Trophoblast cell (in vitro differentiated cells and primary cell): ENCODE measurements around the gene PYROXD2.
A peak's percentile ranks its signal among the peaks of the same experiment; 100 is the strongest.
"Not testable (repeated sequence)": the region's sequence is repeated elsewhere in the genome, so short reads cannot be mapped to it uniquely, and the experiment has no call there.

Experiments
- DNase-seq, 2 donors: peaks; one replicate each; pipeline ENCODE4 v3.0.0-alpha.2; 2016
- H2AFZ ChIP-seq: 2 replicates; pipeline ENCODE4 v1.6.1; 2013; ENCODE audit warnings: low read length, moderate library complexity, mild to moderate bottlenecking; ENCODE audit not compliant: insufficient read depth, poor library complexity
- H2AK5ac ChIP-seq: 2 replicates; pipeline ENCODE4 v1.6.1; 2013; ENCODE audit warnings: mild to moderate bottlenecking, low read length
- H2BK120ac ChIP-seq: 2 replicates; pipeline ENCODE4 v1.6.1; 2013; ENCODE audit warnings: low read length, mild to moderate bottlenecking, moderate library complexity; ENCODE audit not compliant: insufficient read depth, poor library complexity
- H2BK12ac ChIP-seq: 2 replicates; pipeline ENCODE4 v1.6.1; 2013; ENCODE audit warnings: mild to moderate bottlenecking, low read length, moderate library complexity
- H2BK5ac ChIP-seq: 2 replicates; pipeline ENCODE4 v1.6.1; 2013; ENCODE audit warnings: low read length, low read depth, moderate library complexity, mild to moderate bottlenecking; ENCODE audit not compliant: poor library complexity
- H3K14ac ChIP-seq: 2 replicates; pipeline ENCODE4 v1.6.1; 2013; ENCODE audit warnings: mild to moderate bottlenecking, low read length
- H3K18ac ChIP-seq: 2 replicates; pipeline ENCODE4 v1.6.1; 2013; ENCODE audit warnings: mild to moderate bottlenecking, low read length
- H3K23ac ChIP-seq: 2 replicates; pipeline ENCODE4 v1.6.1; 2013; ENCODE audit warnings: low read length
- H3K27ac ChIP-seq: 2 replicates; pipeline ENCODE4 v1.5.1; 2013; ENCODE audit warnings: low read depth, mild to moderate bottlenecking, inconsistent platforms, low read length, moderate library complexity
- H3K27me3 ChIP-seq: 2 replicates; pipeline ENCODE4 v1.6.1; 2013; ENCODE audit warnings: inconsistent platforms, mild to moderate bottlenecking, low read length, moderate library complexity; ENCODE audit not compliant: insufficient read depth
- H3K36me3 ChIP-seq, 2 experiments: 1 replicate in 1 of 2; 2 replicates in 1 of 2; pipeline ENCODE4 v1.6.1; 2013; ENCODE audit warnings: low read length in 2 of 2, mild to moderate bottlenecking in 2 of 2, moderate library complexity in 1 of 2; ENCODE audit not compliant: insufficient read depth in 2 of 2, control insufficient read depth in 1 of 2
- H3K4ac ChIP-seq: 2 replicates; pipeline ENCODE4 v1.6.1; 2013; ENCODE audit warnings: low read depth, mild to moderate bottlenecking, low read length, moderate library complexity
- H3K4me1 ChIP-seq, 2 experiments: 1 replicate in 1 of 2; 2 replicates in 1 of 2; pipeline ENCODE4 v1.6.1; 2013; ENCODE audit warnings: low read length in 2 of 2, mild to moderate bottlenecking in 2 of 2, moderate library complexity in 1 of 2; ENCODE audit not compliant: insufficient read depth in 2 of 2, control insufficient read depth in 1 of 2
- H3K4me2 ChIP-seq: 2 replicates; pipeline ENCODE4 v1.6.1; 2013; ENCODE audit warnings: inconsistent platforms, mild to moderate bottlenecking, low read length, moderate library complexity
- H3K4me3 ChIP-seq: 2 replicates; pipeline ENCODE4 v1.5.1; 2013; ENCODE audit warnings: mild to moderate bottlenecking, low read depth, low read length, inconsistent platforms
- H3K79me1 ChIP-seq: one replicate; pipeline ENCODE4 v1.6.1; 2013; ENCODE audit warnings: low read length
- H3K79me2 ChIP-seq: 2 replicates; pipeline ENCODE4 v1.6.1; 2013; ENCODE audit warnings: low read length, mild to moderate bottlenecking; ENCODE audit not compliant: control insufficient read depth, insufficient read depth, poor library complexity
- H3K9ac ChIP-seq: 2 replicates; pipeline ENCODE4 v1.6.1; 2013; ENCODE audit warnings: mild to moderate bottlenecking, low read length
- H3K9me3 ChIP-seq: 2 replicates; pipeline ENCODE4 v1.6.1; 2013; ENCODE audit warnings: low read depth, mild to moderate bottlenecking, control low read depth, inconsistent platforms, low read length; ENCODE audit not compliant: insufficient read depth
- H4K12ac ChIP-seq: 2 replicates; pipeline ENCODE4 v1.6.1; 2013; ENCODE audit warnings: low read depth, mild to moderate bottlenecking, low read length, moderate library complexity
- H4K8ac ChIP-seq: 2 replicates; pipeline ENCODE4 v1.6.1; 2013; ENCODE audit warnings: low read depth, mild to moderate bottlenecking, low read length, moderate library complexity
- H4K91ac ChIP-seq: one replicate; pipeline ENCODE4 v1.6.1; 2013; ENCODE audit warnings: low read depth, mild to moderate bottlenecking, low read length, moderate library complexity
- WGBS: extraction: QIAGEN DNeasy Blood & Tissue Kit; methylation state at CpG from one replicate; pipeline ENCODE4 v1.1.7; 2013; ENCODE audit warnings: missing lambda C conversion rate; ENCODE audit not compliant: insufficient read length, insufficient coverage; ENCODE audit errors: extremely low coverage; 5-methylcytosine and 5-hydroxymethylcytosine counted together

The PYROXD2 gene

GRCh38 chr10:98384531-98385133, 30.4 kb downstream of the PYROXD2 start:
- H3K4me3 ChIP-seq, result no peak overlapping the region
- no peaks in the 10 kb centered on the region for H3K79me1 ChIP-seq
- H2BK12ac ChIP-seq, result no peak overlapping the region
- no peaks in the 10 kb centered on the region for H3K79me2 ChIP-seq
- H3K18ac ChIP-seq, result no peak overlapping the region
- H3K27me3 ChIP-seq, result no peaks in the 10 kb centered on the region
- peaks cover 1% of the 10 kb centered on the region for H3K9me3 ChIP-seq
- no peak overlapping the region for H2AK5ac ChIP-seq
- peak overlapping the region; percentile 26 for H3K14ac ChIP-seq
- H4K8ac ChIP-seq, result no peak overlapping the region
- H2BK120ac ChIP-seq, result no peak overlapping the region
- no peak overlapping the region for H4K12ac ChIP-seq
- H3K9ac ChIP-seq, result no peak overlapping the region
- no peak overlapping the region for H3K27ac ChIP-seq
- no peak overlapping the region for H3K4me2 ChIP-seq
- no peak for DNase-seq
- no peak overlapping the region for H3K4ac ChIP-seq
- peaks cover 18 to 20% of the 10 kb centered on the region in 2 experiments for H3K4me1 ChIP-seq
- no peak overlapping the region for H2AFZ ChIP-seq
- H3K36me3 ChIP-seq, result no peaks in the 10 kb centered on the region
- H4K91ac ChIP-seq, result no peak overlapping the region
- H3K23ac ChIP-seq, result no peak overlapping the region
- no CpG with 5 or more reads among the region's 9 CpGs for WGBS
- no peak overlapping the region for H2BK5ac ChIP-seq

DNA sequence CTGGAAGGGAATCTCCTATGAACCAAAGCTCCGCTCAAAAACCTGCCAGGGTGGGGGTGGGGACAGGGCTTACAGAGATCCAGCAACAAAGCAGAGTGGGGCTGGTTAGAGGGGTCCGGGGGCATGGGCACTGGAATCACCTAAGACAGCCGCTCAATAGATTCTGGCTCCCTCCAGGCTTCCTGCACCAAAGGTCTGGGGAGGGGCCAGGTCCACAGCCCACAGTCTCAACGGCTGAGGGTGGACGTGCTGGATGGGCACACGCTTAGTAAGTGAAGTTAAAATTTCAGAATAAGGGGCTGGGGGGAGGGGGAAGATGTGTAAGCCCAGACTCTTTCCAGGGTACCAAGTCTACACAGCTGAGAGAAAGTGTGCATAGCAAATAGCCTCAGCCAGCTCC, 31.1 kb downstream of the PYROXD2 start:
- Histone ChIP-seq H3K9me3 (peaks cover 1% of the 10 kb centered on the region), H2BK120ac (no peak overlapping the region), H4K12ac (no peak overlapping the region), H3K27me3 (no peaks in the 10 kb centered on the region), H3K9ac (no peak overlapping the region), H3K27ac (no peak overlapping the region), H4K8ac (no peak overlapping the region), H3K4me2 (no peak overlapping the region), H3K36me3 (no peaks in the 10 kb centered on the region), H3K4me1 (peaks cover 18 to 20% of the 10 kb centered on the region in 2 experiments), H3K23ac (no peak overlapping the region), H3K14ac (no peak overlapping the region), H2BK12ac (no peak overlapping the region), H2BK5ac (no peak overlapping the region), H4K91ac (no peak overlapping the region), H3K4ac (no peak overlapping the region), H2AK5ac (no peak overlapping the region), H2AFZ (no peak overlapping the region), H3K79me1 (no peaks in the 10 kb centered on the region), H3K79me2 (no peaks in the 10 kb centered on the region), H3K4me3 (no peak overlapping the region), H3K18ac (no peak overlapping the region)
- no CpG with 5 or more reads among the region's 6 CpGs for WGBS
- DNase-seq, result no peak

GRCh38 chr10:98383134-98383667, 31.8 kb downstream of the PYROXD2 start:
- not testable (repeated sequence) for H3K9me3 ChIP-seq, H3K9ac ChIP-seq, H3K4me3 ChIP-seq, H3K27me3 ChIP-seq, H3K27ac ChIP-seq, H2AFZ ChIP-seq, H4K91ac ChIP-seq, H2AK5ac ChIP-seq, H3K79me1 ChIP-seq, H3K4ac ChIP-seq, H3K4me2 ChIP-seq, H4K8ac ChIP-seq, H3K79me2 ChIP-seq, H3K23ac ChIP-seq, H3K36me3 ChIP-seq, H2BK5ac ChIP-seq, H3K18ac ChIP-seq, H2BK120ac ChIP-seq, H3K14ac ChIP-seq, H2BK12ac ChIP-seq, H4K12ac ChIP-seq
- WGBS, result no CpG with 5 or more reads among the region's 7 CpGs
- H3K4me1 ChIP-seq, result peaks cover 18 to 20% of the 10 kb centered on the region in 2 experiments
- DNase-seq, result peak; percentile 34 to 59

DNA sequence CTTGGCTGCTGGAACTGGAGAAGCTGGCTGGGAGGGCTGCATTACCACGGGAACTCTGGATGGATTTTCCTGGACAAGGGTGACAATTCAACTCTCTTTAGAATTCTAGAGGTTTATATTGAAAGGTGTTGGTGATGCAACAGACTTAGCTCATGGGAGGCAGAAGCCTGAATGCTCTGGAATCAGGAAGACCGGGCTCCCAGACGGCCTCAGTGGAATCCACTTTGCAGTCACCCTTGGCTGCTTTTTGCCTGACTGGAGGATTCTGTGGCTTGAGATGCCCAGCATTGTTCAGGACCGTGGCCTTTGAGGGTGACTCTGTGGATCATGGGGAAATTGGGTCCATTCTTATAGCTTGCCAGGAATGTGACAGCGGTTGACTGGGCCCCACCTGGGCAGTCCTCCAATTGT, 32.3 kb downstream of the PYROXD2 start:
- H2BK5ac ChIP-seq, result no peak overlapping the region

More for the DNA sequence above, 32.3 kb downstream of the PYROXD2 start:
- Histone ChIP-seq H3K27ac (no peak overlapping the region), H3K9ac (no peak overlapping the region), H3K4me1 (peaks cover 18 to 20% of the 10 kb centered on the region in 2 experiments), H3K18ac (no peak overlapping the region), H3K79me2 (no peaks in the 10 kb centered on the region), H4K8ac (no peak overlapping the region), H3K36me3 (no peaks in the 10 kb centered on the region), H4K12ac (no peak overlapping the region), H2AK5ac (no peak overlapping the region), H2BK12ac (no peak overlapping the region), H3K4me2 (no peak overlapping the region), H2BK120ac (no peak overlapping the region), H3K27me3 (no peaks in the 10 kb centered on the region), H3K9me3 (peaks cover 1% of the 10 kb centered on the region), H3K4me3 (no peak overlapping the region), H4K91ac (no peak overlapping the region), H2AFZ (no peak overlapping the region), H3K14ac (no peak overlapping the region), H3K4ac (no peak overlapping the region), H3K23ac (no peak overlapping the region), H3K79me1 (no peaks in the 10 kb centered on the region)
- no CpG with 5 or more reads among the region's 5 CpGs for WGBS
- peak; percentile 62 to 76 for DNase-seq
